Parathyroid adenoma (tissue), 2 donors: ENCODE data around the gene PIP4K2A.

Experiments
- H2AFZ ChIP-seq: fragments of 300-600 bp; sonication (generic); one replicate; pipeline ENCODE4 v1.7.0; 2017; ENCODE audit warnings: antibody characterized with exemption, mild to moderate bottlenecking
- H3K27ac ChIP-seq: fragments of 300-600 bp; sonication (generic); one replicate; pipeline ENCODE4 v1.7.0; 2017
- H3K27me3 ChIP-seq: fragments of 300-600 bp; sonication (generic); one replicate; pipeline ENCODE4 v1.7.0; 2017; ENCODE audit warnings: low read length; ENCODE audit not compliant: control insufficient read depth, insufficient read depth
- H3K36me3 ChIP-seq: fragments of 300-600 bp; sonication (generic); one replicate; pipeline ENCODE4 v1.7.0; 2017; ENCODE audit warnings: low read length; ENCODE audit not compliant: control insufficient read depth, insufficient read depth
- H3K4me1 ChIP-seq: fragments of 300-600 bp; sonication (generic); one replicate; pipeline ENCODE4 v1.7.0; 2017; ENCODE audit warnings: control low read depth
- H3K4me2 ChIP-seq: fragments of 300-600 bp; sonication (generic); one replicate; pipeline ENCODE4 v1.7.0; 2017; ENCODE audit warnings: low read length
- H3K4me3 ChIP-seq: fragments of 300-600 bp; sonication (generic); one replicate; pipeline ENCODE4 v1.7.0; 2017; ENCODE audit warnings: low read depth, low read length
- H3K79me2 ChIP-seq: fragments of 300-600 bp; sonication (generic); one replicate; pipeline ENCODE4 v1.7.0; 2017; ENCODE audit warnings: control low read depth
- H3K9ac ChIP-seq: fragments of 300-600 bp; sonication (generic); one replicate; pipeline ENCODE4 v1.7.0; 2017; ENCODE audit warnings: mild to moderate bottlenecking
- H3K9me3 ChIP-seq: fragments of 300-600 bp; sonication (generic); one replicate; pipeline ENCODE4 v1.7.0; 2017; ENCODE audit warnings: low read length; ENCODE audit not compliant: control insufficient read depth
- CTCF ChIP-seq: fragments of 300-600 bp; sonication (generic); IDR thresholded peaks from one replicate; pipeline ENCODE4 v1.7.0; 2017; ENCODE audit warnings: antibody characterized with exemption, mild to moderate bottlenecking
- donor health status: primary hyperparathyroidism.

PIP4K2A gene

GRCh38 chr10:22629852-22630233, 84.5 kb downstream of the PIP4K2A start:
- Histone ChIP-seq H3K4me2 (no peak overlapping the region), H3K79me2 (no peaks in the 10 kb centered on the region), H3K9me3 (no peaks in the 10 kb centered on the region), H3K4me3 (no peak overlapping the region), H3K27me3 (no peaks in the 10 kb centered on the region), H3K4me1 (peaks cover 7% of the 10 kb centered on the region), H3K9ac (no peak overlapping the region), H2AFZ (no peak overlapping the region), H3K27ac (no peak overlapping the region), H3K36me3 (no peaks in the 10 kb centered on the region)
- TF ChIP-seq CTCF: no peak

- Histone ChIP-seq H3K36me3 (no peaks in the 10 kb centered on the region), H3K9ac (no peak overlapping the region), H3K9me3 (no peaks in the 10 kb centered on the region), H3K27ac (no peak overlapping the region), H3K79me2 (no peaks in the 10 kb centered on the region), H3K4me2 (no peak overlapping the region), H2AFZ (no peak overlapping the region), H3K4me3 (no peak overlapping the region), H3K27me3 (no peaks in the 10 kb centered on the region), H3K4me1 (peaks cover 7% of the 10 kb centered on the region)
- TF ChIP-seq CTCF: no peak
These were observed 85.3 kb downstream of the PIP4K2A start for GRCh38 chr10:22629126-22629525.

- no peak overlapping the region for H3K4me2 ChIP-seq
- no peak overlapping the region for H3K4me3 ChIP-seq
- no peaks in the 10 kb centered on the region for H3K9me3 ChIP-seq
- peaks cover 7% of the 10 kb centered on the region for H3K4me1 ChIP-seq
- H3K79me2 ChIP-seq: no peaks in the 10 kb centered on the region
- no peak overlapping the region for H3K27ac ChIP-seq
- no peak overlapping the region for H3K9ac ChIP-seq
- no peaks in the 10 kb centered on the region for H3K36me3 ChIP-seq
- no peak for TF ChIP-seq CTCF
- H2AFZ ChIP-seq: no peak overlapping the region
- H3K27me3 ChIP-seq: no peaks in the 10 kb centered on the region
These were observed 86.1 kb downstream of the PIP4K2A start for GRCh38 chr10:22628309-22628708.

- Histone ChIP-seq H3K36me3 (no peaks in the 10 kb centered on the region), H3K79me2 (no peaks in the 10 kb centered on the region), H3K4me3 (no peak overlapping the region), H2AFZ (no peak overlapping the region), H3K4me1 (peaks cover 7% of the 10 kb centered on the region), H3K9me3 (no peaks in the 10 kb centered on the region), H3K27ac (no peak overlapping the region), H3K9ac (no peak overlapping the region), H3K4me2 (no peak overlapping the region), H3K27me3 (no peaks in the 10 kb centered on the region)
- no peak for TF ChIP-seq CTCF
These were observed 87.6 kb downstream of the PIP4K2A start for GRCh38 chr10:22626784-22627183.

- no peak for TF ChIP-seq CTCF
These were observed 88.7 kb downstream of the PIP4K2A start for GRCh38 chr10:22625516-22626290.

More at GRCh38 chr10:22625516-22626290, 88.7 kb downstream of the PIP4K2A start:
- Histone ChIP-seq H3K79me2 (no peaks in the 10 kb centered on the region), H3K4me1 (peaks cover 7% of the 10 kb centered on the region), H3K27ac (no peak overlapping the region), H3K4me3 (no peak overlapping the region), H3K4me2 (peak overlapping the region; percentile 8), H3K9ac (no peak overlapping the region), H3K36me3 (no peaks in the 10 kb centered on the region), H2AFZ (peak overlapping the region; percentile 34), H3K9me3 (no peaks in the 10 kb centered on the region), H3K27me3 (no peaks in the 10 kb centered on the region)
